Endothelial cell (in vitro differentiated cells): Measurements from ENCODE around the gene ADRA2B. TPM values are rescaled to one million over a fixed set of nuclear protein-coding genes. Genes with fewer than 3 reads are reported as not detected.
"Not testable (repeated sequence)": the region's sequence is repeated elsewhere in the genome, so short reads cannot be mapped to it uniquely, and the experiment has no call there.

Experiments used
- DNase-seq: peaks from one replicate; pipeline ENCODE4 v3.0.0; 2021; ENCODE audit warnings: low spot score
- H3K27ac Mint-ChIP-seq: one replicate; pipeline ENCODE4 v1.8.0; 2021; ENCODE audit warnings: mixed read lengths, inconsistent platforms; ENCODE audit not compliant: unreplicated experiment
- H3K27me3 Mint-ChIP-seq: one replicate; pipeline ENCODE4 v1.8.0; 2021; ENCODE audit warnings: mild to moderate bottlenecking, moderate library complexity, mixed read lengths, inconsistent platforms; ENCODE audit not compliant: unreplicated experiment
- H3K36me3 Mint-ChIP-seq: one replicate; pipeline ENCODE4 v1.8.0; 2021; ENCODE audit warnings: mild to moderate bottlenecking, low read depth, mixed read lengths, inconsistent platforms; ENCODE audit not compliant: unreplicated experiment
- H3K4me1 Mint-ChIP-seq: one replicate; pipeline ENCODE4 v1.8.0; 2021; ENCODE audit warnings: mild to moderate bottlenecking, mixed read lengths, inconsistent platforms; ENCODE audit not compliant: unreplicated experiment
- H3K4me3 Mint-ChIP-seq: one replicate; pipeline ENCODE4 v1.8.0; 2021; ENCODE audit warnings: mild to moderate bottlenecking, mixed read lengths, inconsistent platforms; ENCODE audit not compliant: unreplicated experiment
- H3K9me3 Mint-ChIP-seq: one replicate; pipeline ENCODE4 v1.8.0; 2021; ENCODE audit warnings: mixed read lengths, inconsistent platforms; ENCODE audit not compliant: unreplicated experiment
- CTCF ChIP-seq: fragments of 200-600 bp; sonication (generic); IDR thresholded peaks from one replicate; pipeline ENCODE4 v1.5.0; 2021; ENCODE audit warnings: antibody characterized with exemption; ENCODE audit not compliant: unreplicated experiment
- long read RNA-seq: library from polyadenylated mRNA; unstranded; transcript quantifications from one replicate; pipeline ENCODE4 v2.0.0, GENCODE V29; 2020; ENCODE audit not compliant: unreplicated experiment
- total RNA-seq: library from RNA; stranded (reverse); fragmentation: NEBNext Ultra II Directional; extraction: Animal tissue kit (Norgen Biotek cat#: 25700); gene quantifications from one replicate; pipeline ENCODE4 v1.2.1, GENCODE V29; 2021; ENCODE audit not compliant: unreplicated experiment

Gene ADRA2B
- total RNA-seq, result 0.46 TPM
- long read RNA-seq, result 0 reads

- Mint-ChIP-seq H3K9me3 (no peaks in the 10 kb centered on the region), H3K36me3 (no peaks in the 10 kb centered on the region), H3K27me3 (peaks cover 32% of the 10 kb centered on the region), H3K27ac (no peak within 1 kb of the TSS), H3K4me3 (peak within 1 kb of the TSS; percentile 73), H3K4me1 (peaks cover 16% of the 10 kb centered on the region)
- TF ChIP-seq CTCF, result no peak
- peak; percentile 67 for DNase-seq
Observed at GRCh38 chr2:96116424-96116878, at the start of gene ADRA2B. TSS of gene ADRA2B (minus strand) at chr2:96116571. CDS start at chr2:96116149, 422 bp downstream.

GRCh38 chr2:96164459-96165184, 48.3 kb upstream of the ADRA2B start:
- DNase-seq, result no peak
- Mint-ChIP-seq H3K4me1 (peaks cover 4% of the 10 kb centered on the region), H3K4me3 (no peak overlapping the region), H3K27me3 (peaks cover 1% of the 10 kb centered on the region), H3K9me3 (no peaks in the 10 kb centered on the region), H3K27ac (no peak overlapping the region), H3K36me3 (no peaks in the 10 kb centered on the region)
- TF ChIP-seq CTCF, result no peak

- DNase-seq, result no peak
- no peak overlapping the region for H3K27ac Mint-ChIP-seq
- peaks cover 5% of the 10 kb centered on the region for H3K27me3 Mint-ChIP-seq
- no peaks in the 10 kb centered on the region for H3K9me3 Mint-ChIP-seq
- no peak overlapping the region for H3K4me3 Mint-ChIP-seq
- no peak for TF ChIP-seq CTCF
- peaks cover 4% of the 10 kb centered on the region for H3K4me1 Mint-ChIP-seq
- no peaks in the 10 kb centered on the region for H3K36me3 Mint-ChIP-seq
Observed at GRCh38 chr2:96163768-96164429, 47.5 kb upstream of the ADRA2B start.

- TF ChIP-seq CTCF, result no peak
- Mint-ChIP-seq H3K4me3 (no peak overlapping the region), H3K4me1 (peaks cover 4% of the 10 kb centered on the region), H3K9me3 (no peaks in the 10 kb centered on the region), H3K36me3 (no peaks in the 10 kb centered on the region), H3K27me3 (peaks cover 5% of the 10 kb centered on the region), H3K27ac (no peak overlapping the region)
- no peak for DNase-seq
Observed at GRCh38 chr2:96163415-96163767, 47.0 kb upstream of the ADRA2B start.

- H3K27ac Mint-ChIP-seq, result no peak overlapping the region
- DNase-seq, result no peak
- no peaks in the 10 kb centered on the region for H3K36me3 Mint-ChIP-seq
- TF ChIP-seq CTCF, result no peak
- H3K9me3 Mint-ChIP-seq, result no peaks in the 10 kb centered on the region
- peaks cover 5% of the 10 kb centered on the region for H3K27me3 Mint-ChIP-seq
- H3K4me3 Mint-ChIP-seq, result no peak overlapping the region
- H3K4me1 Mint-ChIP-seq, result peaks cover 4% of the 10 kb centered on the region
Observed at GRCh38 chr2:96161898-96162297, 45.5 kb upstream of the ADRA2B start.

GRCh38 chr2:96160366-96160765, 44.0 kb upstream of the ADRA2B start:
- not testable (repeated sequence) for DNase-seq, H3K36me3 Mint-ChIP-seq, H3K9me3 Mint-ChIP-seq, H3K4me3 Mint-ChIP-seq, H3K4me1 Mint-ChIP-seq, H3K27ac Mint-ChIP-seq, H3K27me3 Mint-ChIP-seq
